ENCODE measurements around the gene MYH9.

GRCh38 chr22:36360871-36361383, 26.8 kb downstream of the MYH9 start:
- TF ChIP-seq CTCF (conservative IDR thresholded peaks at IDR 0.05 in 1 of 2, IDR thresholded peaks at IDR 0.05 in 1 of 2; ENCODE audit: extremely low read depth in 1 of 2, insufficient read depth in 1 of 2, low read depth in 1 of 2, low read length in 2 of 2) (no peak), EZH2 (IDR thresholded peaks at IDR 0.05; ENCODE audit: borderline replicate concordance, low read length) (no peak)

All from mammary epithelial cell (primary cell).